ENCODE data around the gene NTF3. TPM values are rescaled to one million over a fixed set of nuclear protein-coding genes. Genes with fewer than 3 reads are reported as not detected.

The NTF3 gene
- total RNA-seq, 1 experiment from 2014 or later, result 12.7 TPM

DNA sequence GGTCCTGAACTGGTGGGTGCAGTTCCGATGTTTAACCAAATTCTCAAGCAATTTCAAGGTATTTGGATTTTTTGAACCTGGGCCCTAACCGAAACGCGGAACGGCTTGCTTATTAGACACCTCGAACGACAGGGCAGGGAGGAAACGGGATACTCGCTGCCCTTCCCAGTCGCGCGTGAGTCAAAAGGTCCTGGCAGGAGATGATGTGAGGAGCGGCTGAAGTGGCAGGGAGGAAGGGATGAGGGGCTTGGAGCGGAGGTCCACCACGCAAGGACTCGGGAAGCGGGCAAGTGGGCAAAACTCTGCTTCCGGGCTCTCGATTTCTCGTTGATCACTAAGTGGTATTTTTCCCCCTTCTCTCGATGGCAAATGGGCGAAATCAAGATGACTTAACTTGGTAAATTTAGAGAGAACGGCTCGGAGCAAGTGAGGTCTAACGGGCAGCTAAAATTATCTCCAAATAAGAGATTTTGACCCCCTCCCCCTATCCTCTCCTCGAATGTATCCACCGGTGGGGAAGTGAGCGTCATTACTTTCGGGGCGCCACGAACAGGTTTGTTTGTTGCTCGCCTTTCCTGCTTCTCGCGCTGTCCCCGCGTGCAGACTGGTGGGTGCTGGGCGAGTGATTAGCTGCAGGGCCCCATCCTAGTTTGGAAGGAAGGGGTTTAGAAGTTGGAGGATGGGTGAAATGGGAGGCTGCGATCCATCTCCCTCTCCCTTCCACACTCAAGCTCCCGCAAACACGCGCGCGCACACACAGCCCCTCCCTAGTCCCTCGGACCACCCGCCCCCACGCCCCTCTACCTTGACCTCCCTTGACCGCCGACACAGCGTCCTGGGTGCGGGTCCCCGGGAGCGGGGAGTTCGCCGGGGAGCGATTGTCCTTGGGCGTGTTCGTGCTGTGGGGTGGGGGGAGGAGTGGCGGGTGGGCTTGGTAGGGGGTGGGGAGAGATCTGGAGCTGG, 986 bp upstream of the NTF3 start:
- DNase-seq (ENCODE audit: low read depth), result peak; percentile 57

DNA sequence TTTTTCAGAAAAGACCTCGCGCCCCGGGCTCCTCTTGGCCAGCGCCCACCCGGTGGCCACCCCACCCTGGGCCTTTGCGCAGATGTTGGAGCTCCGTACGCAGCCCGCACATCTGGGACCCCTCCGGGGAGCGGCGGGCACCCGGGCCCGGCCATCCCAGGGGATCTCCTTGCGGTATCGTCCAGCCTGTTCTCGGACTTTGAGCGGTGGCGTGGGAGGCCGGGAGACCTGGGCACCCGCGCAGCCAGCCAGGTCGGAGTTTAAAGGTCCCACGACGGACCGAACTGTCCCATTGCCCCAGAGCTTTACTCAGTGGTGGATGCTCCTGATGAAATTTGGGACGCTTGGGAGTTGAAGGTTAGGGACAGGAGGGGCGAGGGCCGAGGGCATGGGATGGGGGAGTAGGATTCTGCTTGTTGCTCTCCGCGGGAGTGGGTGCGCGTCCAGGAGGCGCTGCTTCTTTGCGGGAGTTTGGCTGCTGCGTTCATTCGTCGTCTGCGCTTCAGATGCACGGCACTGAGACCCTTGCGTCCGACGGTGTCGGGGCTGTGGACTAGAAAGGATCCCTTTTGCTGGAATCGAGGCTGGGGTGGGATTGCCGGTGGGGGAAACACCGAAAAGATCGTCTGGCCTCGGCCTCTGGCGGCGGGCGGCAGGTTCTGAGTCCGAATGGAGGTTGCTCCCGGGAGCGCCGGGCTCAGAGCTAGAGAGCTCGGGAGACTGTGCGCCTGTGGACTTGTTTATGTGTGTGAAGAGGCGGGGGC, 1.4 kb downstream of the NTF3 start:
- DNase-seq (ENCODE audit: low read depth), result peak; percentile 54

DNA sequence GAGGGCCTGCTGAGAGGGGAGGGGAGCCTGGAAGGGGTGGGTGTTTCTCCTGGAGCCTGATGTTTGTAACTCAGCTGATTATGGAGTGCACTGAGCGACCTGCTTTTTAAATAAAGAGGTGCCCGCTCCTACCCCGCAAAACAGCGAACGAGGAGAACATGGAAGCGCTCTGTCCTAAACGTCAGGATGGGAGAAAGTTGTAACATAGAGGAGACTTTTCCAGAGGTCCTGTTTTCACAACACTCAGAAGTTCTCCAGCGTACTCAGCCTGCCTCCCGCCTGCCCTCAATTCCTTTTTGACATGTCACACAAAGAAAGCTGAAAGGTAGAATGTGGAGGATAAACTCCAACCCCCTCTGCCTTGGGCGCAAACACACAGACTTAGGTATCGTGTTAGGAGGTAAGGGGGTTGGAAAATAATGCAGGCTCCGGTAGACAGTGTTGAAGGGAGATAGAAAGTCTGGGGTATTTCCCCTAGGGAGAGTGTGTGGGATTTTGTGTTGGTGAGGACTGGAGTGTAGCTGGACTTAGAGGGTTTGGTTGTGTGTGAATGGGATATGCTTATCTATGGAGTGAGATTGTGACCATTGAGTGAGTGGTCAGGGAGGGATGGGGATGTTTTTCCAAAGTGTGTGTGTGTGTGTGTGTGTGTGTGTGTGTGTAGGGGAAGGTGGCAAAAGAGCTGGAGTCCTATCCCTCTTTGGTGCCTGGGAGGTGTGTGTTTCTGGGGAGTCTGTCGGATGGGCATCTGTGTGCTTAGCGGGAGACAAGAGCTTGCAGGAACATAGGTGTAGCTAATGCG, 2.1 kb downstream of the NTF3 start:
- DNase-seq (ENCODE audit: low read depth), result peak; percentile 29

DNA sequence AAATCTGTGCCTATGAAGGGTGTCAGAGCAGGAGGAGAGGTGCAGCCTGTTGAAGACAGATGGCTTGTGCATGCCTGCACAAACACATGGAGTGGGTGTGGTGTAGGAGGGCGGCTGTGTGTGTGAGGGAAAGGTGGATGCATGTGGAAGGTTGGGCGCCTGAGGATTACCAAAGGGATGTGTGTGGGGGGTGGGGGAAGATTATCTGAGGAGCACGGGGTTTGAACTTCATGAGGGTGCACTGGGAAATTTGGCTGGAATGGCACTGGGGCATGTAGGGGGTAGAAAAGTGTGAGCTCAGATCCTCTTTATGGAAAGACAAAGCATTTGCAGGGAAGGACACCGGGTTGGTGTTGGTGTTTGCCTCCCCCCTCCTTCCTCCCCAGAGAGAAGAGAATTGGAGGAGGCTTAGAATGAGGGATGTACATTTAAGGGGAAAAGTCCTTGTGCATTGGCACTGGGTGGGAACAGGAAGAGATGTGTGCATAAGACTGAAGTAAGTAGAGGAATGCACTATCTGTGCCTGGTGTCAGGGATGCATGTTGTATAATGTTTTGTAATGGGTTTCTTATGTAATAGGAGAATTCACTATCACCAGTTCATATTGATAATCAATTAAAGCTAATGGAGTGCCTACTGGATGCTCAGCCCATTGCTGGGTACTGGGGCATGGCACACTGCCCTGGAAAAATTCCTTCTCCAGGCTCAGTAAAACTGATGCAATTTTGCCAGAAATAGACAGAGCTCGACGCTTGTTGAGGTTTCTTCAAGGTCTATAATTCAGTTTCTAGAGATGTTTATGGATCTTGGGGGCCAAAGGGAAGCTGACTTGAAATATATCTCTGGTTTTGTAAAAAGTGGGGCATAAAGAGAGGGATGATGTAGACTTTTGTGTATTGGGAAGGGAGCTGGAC, 3.0 kb downstream of the NTF3 start:
- peak; percentile 54 for DNase-seq (ENCODE audit: low read depth)

DNA sequence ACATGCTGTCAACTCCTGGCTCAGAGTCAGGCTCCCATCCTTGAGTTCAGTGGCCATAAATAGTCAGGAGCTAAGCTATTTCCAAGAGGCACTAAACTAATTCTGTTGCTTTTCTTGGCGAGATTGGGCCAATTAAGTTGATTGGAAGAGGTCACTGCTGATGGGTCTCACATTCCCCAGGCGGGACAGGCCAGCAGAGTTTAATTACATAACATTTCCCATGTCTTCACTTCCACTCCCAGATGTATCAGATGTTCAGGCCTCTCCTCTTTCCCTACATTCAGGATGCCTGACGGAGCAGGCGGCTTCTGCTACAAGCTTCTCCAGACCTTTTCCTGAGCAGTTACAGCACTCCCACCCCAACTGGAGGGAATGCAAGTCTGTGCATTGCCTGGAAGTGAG, 5.3 kb downstream of the NTF3 start:
- DNase-seq (ENCODE audit: low read depth), result no peak

DNA sequence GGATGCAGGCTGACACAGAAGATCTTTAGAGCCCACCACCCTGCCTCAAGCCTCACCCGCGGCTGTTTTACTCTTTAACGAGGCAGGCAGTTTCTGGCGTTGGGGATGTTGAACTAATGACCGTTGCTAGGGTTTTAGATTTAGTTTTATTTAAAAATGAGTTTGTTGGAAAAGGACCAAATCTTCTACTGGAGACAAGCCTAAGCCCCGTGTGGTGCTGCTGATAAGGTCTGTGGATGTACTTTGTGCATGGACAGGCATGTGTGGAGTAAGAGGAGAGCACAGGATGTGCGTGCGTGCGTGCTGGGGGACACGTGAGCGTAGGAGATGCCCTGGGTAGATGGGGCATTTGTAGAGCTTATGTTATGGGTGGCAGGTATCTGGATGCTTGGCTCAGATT, 5.7 kb downstream of the NTF3 start:
- no peak for DNase-seq (ENCODE audit: low read depth)

DNA sequence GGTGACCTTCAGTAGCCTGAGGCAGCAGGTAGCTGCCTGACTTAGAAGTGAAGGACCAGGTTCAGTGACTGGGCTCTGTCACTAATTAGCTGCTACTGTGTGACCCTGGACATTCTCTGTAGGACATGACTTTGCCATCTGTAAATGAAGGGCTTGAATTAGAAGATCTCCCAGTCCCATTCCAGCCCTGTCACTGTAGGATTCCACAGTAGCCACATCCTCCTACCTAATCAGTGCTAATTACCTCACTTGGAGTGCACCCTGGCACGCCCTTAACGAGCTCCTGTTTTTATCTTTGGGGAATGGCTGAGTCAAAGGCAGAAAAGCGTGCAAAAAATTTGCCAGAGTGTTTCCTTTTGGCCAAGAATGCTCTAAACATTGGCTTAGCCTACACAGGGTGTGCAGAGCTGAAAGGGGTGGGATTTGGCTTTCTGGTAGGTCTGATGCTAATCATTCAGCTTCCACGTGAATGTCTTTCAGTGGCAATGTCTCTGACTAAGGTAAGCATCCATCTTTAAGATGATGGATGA, 6.8 kb downstream of the NTF3 start:
- peak; percentile 92 for DNase-seq (ENCODE audit: low read depth)

DNA sequence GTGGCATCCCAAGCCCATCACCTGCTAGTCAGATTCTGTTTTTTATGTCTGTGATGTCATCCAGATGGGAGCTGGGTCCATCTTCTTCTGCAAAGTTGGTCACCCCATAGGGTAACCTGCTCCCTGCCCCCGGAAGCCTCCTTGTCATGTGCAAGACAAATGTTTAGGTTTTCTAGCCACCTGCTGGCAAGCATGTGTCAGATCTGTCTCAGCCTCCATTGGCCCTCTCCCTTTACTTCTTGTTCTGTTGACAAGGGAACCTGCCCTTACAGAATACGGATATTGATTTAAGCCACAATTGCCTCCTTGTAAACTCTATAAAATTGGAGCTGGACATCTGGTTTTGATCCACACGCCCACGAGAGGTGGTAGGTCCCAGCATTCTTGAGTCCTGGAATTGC, 7.5 kb downstream of the NTF3 start:
- peak; percentile 58 for DNase-seq (ENCODE audit: low read depth)

DNA sequence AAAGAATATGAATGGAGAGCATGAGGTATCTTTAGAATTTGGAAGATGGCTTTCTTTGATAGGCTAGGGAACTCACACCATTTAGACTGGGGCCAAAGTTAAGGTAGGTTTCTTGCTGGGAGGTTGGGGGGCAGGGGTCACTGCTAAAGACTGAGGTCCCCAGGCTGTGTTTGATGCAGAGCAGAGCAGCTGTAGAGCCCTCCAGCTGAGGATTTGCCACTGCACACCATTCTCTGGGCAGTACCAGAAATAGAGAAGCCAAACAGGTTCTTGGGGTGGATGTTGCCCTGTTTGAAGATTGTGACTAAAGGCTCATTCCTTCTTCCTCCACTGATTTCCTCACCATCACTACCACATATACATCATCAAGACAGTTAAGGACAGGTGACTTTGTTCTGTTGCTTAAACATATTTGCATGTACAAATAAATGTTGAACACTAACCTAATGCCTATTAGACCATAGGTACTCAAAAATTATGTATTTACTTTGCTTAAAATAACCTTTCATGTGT, 7.9 kb downstream of the NTF3 start:
- no peak for DNase-seq (ENCODE audit: low read depth)

DNA sequence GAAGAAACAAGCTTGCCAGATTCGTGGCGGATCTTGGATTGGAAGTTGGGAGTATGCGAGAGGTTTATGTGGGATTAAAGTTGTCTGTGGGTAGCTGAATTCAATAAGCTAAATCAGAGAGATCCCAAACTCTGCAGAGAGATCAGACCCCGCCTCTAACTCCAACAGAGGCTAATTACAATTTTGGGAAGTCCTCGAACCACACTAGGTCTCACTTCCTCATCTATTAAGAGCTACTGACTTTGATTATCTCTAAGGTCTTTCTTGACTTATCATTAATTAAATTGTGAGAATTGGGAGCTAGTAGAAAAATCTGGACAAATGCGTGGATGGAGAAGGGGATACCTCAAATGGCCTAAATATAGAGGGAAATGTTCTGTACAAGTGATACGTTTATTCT, 9.1 kb downstream of the NTF3 start:
- no peak for DNase-seq (ENCODE audit: low read depth)

DNA sequence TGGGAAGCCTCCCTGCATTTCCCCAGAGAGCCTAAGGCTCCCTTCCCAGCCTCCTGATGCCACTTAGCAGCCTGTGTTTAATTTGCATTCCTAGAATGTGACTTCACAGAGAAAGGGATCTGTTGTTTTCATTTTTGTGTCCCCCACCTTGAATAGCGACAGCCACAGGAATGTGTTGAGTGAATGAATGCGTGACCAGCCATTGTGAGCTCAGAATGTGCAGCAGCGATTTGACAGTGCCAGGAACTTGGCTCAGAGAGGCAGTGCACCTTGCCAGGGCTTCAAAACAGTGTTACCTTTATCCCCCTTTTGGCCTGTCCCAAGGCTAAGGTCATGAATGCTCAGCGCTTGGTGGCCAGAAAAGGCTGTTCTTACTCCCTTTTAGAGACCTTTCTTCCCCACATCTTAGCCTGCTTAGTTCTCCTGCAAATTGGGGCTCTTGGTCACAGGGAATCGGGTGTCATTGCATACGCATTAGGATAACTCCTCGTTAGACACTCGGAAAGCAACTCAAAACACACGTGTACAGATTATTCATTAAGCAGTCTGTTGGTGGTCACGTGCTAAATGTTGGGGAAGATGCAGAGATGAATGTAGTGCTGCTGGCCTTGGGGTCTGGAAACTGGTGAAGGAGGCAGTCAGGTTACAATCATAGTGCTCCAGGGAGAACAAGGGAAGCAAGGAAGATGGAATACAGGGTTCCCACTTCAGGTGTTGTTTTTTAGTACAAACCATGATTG, 9.8 kb downstream of the NTF3 start:
- DNase-seq (ENCODE audit: low read depth), result peak; percentile 96

DNA sequence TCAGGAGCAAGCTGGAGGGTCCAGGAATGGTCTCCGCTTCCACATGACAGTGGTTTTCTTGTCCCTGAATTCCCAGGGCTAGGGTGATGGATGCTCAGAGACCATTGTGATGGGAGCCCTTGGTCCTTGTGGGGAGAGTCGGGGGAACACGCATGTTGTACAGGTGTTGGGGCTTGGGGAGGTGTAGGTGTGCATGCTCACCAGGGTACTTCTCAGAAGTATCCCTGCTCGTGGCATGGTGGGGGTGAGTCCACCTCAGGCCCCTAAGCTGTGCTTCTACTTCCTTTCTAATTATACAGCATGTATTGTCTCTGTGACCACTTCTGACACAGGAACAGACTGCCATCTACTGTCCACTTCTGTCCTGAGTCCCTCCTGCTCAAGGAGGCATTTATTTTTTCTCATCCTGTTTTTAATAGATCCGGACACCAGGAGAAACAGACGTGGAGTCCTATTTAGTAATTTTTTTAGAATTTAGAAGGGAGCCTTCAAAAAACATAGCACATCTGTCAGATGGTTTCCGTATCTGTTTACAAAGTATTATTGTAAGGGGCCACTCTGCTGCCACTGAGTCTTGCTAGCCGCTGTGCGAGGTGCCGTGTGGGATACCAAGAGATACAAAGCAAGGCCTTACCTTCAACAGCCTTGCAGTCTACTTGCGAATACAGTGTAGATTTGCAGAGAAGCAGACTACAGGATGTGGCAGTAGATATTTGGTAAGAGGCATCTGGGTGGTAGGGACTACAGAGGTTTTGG, 10.5 kb downstream of the NTF3 start:
- peak; percentile 79 for DNase-seq (ENCODE audit: low read depth)

DNA sequence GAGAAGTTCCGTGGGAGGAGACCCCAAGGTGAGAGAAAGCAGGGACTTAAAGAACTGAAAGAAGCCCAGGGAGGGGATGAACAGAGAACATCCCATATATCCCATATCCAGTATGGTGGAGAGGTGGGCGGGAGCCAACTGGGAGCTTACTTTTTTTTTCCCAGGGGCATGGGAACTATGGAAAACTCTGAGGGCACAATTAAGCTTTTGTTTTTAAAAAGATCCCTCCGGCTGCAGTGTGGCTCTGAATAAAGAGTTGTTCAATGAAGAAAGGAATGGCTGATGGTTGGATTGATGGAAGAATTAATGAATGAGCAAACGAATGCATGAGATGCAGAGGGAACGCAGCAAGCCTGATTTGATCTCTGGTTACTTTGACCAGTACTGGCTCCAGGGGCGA, 12.6 kb downstream of the NTF3 start:
- no peak for DNase-seq (ENCODE audit: low read depth)

DNA sequence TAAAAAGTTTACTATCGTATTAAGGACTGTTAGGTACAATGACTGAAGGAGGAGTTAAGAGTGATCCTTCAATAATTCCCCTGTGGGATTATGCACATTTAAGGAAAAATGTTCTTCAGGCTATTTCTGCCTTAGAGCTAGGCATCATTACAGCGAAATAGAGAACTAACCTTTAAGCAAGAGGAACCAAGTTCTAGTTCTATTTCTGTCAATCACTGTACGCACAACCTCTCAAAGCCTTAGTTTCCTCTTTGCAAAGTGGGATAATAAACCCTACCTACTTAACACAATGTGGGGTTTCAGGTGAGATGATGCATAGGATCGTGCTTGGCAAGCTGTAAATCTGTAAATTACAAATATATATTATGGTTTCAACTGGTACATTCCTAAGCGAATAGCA, 15.4 kb downstream of the NTF3 start:
- no peak for DNase-seq (ENCODE audit: low read depth)

DNA sequence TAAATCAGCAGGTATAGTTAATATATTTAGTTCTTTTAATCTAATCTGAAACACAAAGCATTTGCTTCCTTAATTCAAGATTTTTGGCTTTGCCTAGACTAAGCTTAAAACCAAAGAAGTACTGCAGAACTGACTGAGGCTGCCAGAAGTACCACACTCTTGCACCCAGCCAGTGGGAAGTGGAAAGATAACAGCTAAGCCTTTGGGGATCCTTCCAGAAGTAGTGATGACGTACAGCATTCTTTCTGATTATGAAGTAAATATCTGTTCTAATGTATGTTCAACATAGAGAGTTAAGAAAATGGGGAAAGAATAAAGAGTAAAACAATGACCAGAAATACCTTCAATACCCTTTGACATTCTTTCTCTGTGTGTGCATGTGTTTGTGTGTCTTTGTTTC, 19.3 kb downstream of the NTF3 start:
- no peak for DNase-seq (ENCODE audit: low read depth)

DNA sequence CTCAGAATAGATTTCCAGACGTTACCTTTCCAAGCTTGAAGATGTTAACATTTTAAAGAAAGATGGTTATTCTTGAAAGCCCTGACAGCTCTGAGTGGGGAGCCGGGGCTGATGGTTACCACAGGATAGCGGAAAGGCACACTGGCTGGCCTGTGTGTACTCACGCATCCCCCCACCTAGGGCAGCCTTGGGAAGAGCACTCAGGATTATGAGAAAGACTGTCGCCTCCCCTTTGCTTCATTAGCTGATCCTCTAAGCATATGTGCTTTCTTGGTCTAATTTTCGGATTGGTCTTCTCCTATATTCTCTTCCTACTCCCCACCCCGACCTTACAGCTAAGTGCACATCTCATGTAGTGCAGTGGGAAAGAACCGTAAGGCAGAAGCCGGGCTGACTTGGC, 20.7 kb downstream of the NTF3 start:
- no peak for DNase-seq (ENCODE audit: low read depth)

DNA sequence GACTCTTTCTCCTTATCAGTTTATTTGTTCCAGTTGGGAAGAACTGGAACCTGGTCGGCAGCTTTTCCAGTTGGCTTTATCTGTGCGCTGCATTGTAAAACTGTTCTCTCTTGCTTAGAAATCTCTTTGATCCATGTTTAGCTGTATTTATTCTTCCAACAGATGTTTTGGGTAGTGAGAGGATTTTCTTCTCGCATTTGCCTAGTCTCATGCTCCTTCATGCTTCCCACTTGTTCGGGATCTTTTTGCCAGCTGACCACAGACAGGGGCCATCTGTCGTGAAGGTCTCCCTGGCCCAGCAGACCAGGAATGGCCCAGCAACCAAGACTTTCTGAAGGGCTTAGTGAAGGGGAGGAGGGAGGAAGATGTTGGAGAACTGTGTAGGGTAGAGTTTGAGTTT, 21.6 kb downstream of the NTF3 start:
- no peak for DNase-seq (ENCODE audit: low read depth)

DNA sequence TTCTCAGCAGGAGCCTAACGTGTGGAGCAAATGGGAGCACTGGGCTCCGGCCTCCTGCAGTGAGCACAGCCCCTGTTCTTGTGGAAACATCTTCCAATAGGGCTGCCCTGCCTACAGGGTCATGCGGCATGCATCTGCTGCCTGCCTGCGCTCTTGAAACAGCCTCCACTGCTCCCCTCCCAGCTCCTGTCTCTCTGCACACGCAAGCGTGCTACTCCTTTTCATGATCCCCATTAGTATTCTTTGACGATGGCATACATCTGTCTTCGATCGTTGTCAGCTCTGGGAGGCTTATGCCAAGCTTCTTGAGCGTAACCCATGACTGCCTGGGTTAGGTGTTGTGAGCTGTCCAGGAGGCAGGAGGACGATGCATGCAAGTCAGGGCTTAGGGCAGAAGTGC, 23.1 kb downstream of the NTF3 start:
- DNase-seq (ENCODE audit: low read depth), result no peak

DNA sequence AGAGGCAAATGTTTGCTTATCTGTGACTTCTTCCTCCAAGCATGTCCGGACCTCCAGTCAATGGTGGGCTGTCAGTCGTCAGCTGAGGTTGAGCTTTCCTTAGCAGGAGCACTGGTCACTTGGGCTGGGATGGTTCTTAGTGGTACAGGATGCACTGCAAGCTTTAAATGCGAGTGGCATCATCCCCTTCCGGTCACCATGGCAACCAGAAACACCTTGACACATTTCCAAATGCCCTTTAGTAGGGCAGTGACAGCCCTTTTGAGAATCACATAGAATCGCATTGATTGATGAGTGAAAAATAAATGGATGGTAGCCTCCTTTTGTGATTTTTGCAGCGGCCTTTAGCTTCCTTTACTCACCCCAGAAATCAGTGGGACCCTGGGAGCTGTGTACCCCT, 24.1 kb downstream of the NTF3 start:
- peak; percentile 33 for DNase-seq (ENCODE audit: low read depth)
